HL-60 (cell line): ENCODE results near the gene TBC1D9.

Experiments
- DNase-seq, 2 experiments: peaks; one replicate each; pipeline ENCODE4 v3.0.0-alpha.2; 2010 to 2020; ENCODE audit warnings: low read depth in 1 of 2, low spot score in 1 of 2
- H3K27ac ChIP-seq: fragments of 250-450 bp; sonication (Bioruptor Pico); replicated peaks from 2 replicates; pipeline ENCODE4 v1.5.1; 2020; ENCODE audit warnings: mild to moderate bottlenecking, moderate library complexity
- H3K27me3 ChIP-seq: fragments of 250-450 bp; sonication (Bioruptor Pico); 2 replicates; pipeline ENCODE4 v1.5.1; 2021; ENCODE audit warnings: mild to moderate bottlenecking, moderate library complexity; ENCODE audit not compliant: insufficient read depth, poor library complexity, severe bottlenecking
- H3K4me3 ChIP-seq: replicated peaks from 2 replicates; pipeline ENCODE4 v1.5.1; 2011; ENCODE audit warnings: mild to moderate bottlenecking, control low read depth, low read length; ENCODE audit not compliant: insufficient read depth
- GABPA ChIP-seq: IDR thresholded peaks from 2 replicates; pipeline ENCODE4 v1.6.1; 2012; ENCODE audit warnings: low read depth
- POLR2AphosphoS5 ChIP-seq: IDR thresholded peaks from 2 replicates; pipeline ENCODE4 v1.6.1; 2012; ENCODE audit warnings: low read depth
- SPI1 ChIP-seq: IDR thresholded peaks from 2 replicates; pipeline ENCODE4 v1.6.1; 2012; ENCODE audit warnings: low read depth, mild to moderate bottlenecking, borderline replicate concordance
- TF ChIP-seq, protein P1 (sequence below): IDR thresholded peaks from one replicate; pipeline ENCODE4 v1.5.1; 2011; ENCODE audit warnings: low read length, control low read depth, inconsistent platforms; ENCODE audit not compliant: insufficient read depth
- TF ChIP-seq, protein P2 (sequence below): IDR thresholded peaks from 2 replicates; pipeline ENCODE4 v1.6.1; 2012; ENCODE audit warnings: low read depth; ENCODE audit not compliant: insufficient replicate concordance

Gene TBC1D9

GRCh38 chr4:140645196-140645595 is 111.0 kb downstream of the TBC1D9 start:
- TF ChIP-seq SPI1 = no peak
- no peak for TF ChIP-seq POLR2AphosphoS5
- TF ChIP-seq GABPA = no peak
- TF ChIP-seq, protein P1, sequence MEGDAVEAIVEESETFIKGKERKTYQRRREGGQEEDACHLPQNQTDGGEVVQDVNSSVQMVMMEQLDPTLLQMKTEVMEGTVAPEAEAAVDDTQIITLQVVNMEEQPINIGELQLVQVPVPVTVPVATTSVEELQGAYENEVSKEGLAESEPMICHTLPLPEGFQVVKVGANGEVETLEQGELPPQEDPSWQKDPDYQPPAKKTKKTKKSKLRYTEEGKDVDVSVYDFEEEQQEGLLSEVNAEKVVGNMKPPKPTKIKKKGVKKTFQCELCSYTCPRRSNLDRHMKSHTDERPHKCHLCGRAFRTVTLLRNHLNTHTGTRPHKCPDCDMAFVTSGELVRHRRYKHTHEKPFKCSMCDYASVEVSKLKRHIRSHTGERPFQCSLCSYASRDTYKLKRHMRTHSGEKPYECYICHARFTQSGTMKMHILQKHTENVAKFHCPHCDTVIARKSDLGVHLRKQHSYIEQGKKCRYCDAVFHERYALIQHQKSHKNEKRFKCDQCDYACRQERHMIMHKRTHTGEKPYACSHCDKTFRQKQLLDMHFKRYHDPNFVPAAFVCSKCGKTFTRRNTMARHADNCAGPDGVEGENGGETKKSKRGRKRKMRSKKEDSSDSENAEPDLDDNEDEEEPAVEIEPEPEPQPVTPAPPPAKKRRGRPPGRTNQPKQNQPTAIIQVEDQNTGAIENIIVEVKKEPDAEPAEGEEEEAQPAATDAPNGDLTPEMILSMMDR = no peak
- TF ChIP-seq, protein P2, sequence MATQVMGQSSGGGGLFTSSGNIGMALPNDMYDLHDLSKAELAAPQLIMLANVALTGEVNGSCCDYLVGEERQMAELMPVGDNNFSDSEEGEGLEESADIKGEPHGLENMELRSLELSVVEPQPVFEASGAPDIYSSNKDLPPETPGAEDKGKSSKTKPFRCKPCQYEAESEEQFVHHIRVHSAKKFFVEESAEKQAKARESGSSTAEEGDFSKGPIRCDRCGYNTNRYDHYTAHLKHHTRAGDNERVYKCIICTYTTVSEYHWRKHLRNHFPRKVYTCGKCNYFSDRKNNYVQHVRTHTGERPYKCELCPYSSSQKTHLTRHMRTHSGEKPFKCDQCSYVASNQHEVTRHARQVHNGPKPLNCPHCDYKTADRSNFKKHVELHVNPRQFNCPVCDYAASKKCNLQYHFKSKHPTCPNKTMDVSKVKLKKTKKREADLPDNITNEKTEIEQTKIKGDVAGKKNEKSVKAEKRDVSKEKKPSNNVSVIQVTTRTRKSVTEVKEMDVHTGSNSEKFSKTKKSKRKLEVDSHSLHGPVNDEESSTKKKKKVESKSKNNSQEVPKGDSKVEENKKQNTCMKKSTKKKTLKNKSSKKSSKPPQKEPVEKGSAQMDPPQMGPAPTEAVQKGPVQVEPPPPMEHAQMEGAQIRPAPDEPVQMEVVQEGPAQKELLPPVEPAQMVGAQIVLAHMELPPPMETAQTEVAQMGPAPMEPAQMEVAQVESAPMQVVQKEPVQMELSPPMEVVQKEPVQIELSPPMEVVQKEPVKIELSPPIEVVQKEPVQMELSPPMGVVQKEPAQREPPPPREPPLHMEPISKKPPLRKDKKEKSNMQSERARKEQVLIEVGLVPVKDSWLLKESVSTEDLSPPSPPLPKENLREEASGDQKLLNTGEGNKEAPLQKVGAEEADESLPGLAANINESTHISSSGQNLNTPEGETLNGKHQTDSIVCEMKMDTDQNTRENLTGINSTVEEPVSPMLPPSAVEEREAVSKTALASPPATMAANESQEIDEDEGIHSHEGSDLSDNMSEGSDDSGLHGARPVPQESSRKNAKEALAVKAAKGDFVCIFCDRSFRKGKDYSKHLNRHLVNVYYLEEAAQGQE = no peak
- no peak overlapping the region for H3K27ac ChIP-seq
- no peak for DNase-seq
- no peak overlapping the region for H3K4me3 ChIP-seq
- peaks cover 14% of the 10 kb centered on the region for H3K27me3 ChIP-seq

DNA sequence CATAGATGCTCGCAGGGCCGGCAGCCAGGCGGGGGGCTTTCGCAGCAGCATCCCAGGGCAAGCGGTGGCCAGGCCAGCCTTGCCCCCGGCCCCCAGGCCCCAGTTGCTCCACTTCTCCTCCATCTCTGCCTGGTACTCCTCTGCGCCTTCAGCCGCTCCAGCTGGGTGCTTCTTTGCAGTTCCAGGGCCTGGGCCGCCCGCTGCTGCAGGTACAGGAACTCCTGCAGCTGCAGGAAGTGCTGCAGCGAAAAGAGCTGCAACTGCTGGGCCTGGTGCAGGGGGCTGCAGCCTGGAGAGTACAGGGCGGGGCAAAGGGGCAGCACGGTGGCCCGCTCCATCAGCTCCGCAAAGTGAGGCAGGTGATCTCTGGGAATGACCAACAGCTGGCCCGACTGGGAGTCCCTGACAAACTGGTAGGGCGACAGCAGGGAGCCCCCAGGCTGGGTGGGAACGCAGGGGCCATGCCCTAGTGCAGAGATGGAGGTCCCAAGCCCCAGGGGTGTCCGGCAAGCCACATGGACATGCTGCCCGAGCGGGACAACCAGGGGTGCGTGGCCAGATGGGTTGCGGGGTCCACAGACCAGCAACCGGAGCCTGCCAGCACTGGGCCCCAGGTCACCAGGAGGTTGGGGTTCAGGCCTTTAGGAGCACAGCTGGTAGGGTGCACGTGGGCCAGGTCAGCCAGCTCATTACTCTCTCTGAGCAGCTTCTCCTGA is 111.6 kb downstream of the TBC1D9 start:
- Histone ChIP-seq H3K27me3 (peaks cover 9% of the 10 kb centered on the region), H3K27ac (no peak overlapping the region), H3K4me3 (no peak overlapping the region)
- DNase-seq = no peak
- TF ChIP-seq POLR2AphosphoS5 = no peak

DNA sequence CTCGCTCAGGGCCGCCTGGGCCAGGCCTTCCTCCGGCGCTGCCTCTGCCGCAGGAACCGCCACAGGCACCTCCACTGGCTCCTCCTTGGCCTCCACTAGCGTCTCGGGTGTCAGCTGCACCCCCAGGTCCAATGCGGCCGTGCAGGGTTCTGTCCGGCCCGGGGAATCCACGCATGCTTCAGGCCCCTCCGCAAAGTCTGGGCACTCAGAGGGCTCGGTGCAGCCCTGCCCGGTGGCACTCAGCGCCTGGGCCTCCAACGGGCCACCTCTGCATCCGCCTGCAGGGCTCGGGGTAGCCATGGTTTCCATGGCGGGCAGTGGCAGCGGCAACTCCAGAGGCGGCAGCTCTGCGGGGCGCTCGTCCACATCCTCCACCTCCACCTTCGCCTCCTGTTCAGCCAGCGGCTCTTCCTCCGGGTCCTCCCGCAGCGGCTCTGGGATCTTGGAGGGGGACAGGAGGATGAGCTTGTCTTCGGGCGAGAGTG is 112.6 kb downstream of the TBC1D9 start:
- Histone ChIP-seq H3K4me3 (no peak overlapping the region), H3K27me3 (peaks cover 11% of the 10 kb centered on the region), H3K27ac (no peak overlapping the region)
- DNase-seq = no peak
- no peak for TF ChIP-seq GABPA
- TF ChIP-seq, protein P1 = no peak
- no peak for TF ChIP-seq POLR2AphosphoS5
- TF ChIP-seq SPI1 = no peak
- TF ChIP-seq, protein P2 = no peak

DNA sequence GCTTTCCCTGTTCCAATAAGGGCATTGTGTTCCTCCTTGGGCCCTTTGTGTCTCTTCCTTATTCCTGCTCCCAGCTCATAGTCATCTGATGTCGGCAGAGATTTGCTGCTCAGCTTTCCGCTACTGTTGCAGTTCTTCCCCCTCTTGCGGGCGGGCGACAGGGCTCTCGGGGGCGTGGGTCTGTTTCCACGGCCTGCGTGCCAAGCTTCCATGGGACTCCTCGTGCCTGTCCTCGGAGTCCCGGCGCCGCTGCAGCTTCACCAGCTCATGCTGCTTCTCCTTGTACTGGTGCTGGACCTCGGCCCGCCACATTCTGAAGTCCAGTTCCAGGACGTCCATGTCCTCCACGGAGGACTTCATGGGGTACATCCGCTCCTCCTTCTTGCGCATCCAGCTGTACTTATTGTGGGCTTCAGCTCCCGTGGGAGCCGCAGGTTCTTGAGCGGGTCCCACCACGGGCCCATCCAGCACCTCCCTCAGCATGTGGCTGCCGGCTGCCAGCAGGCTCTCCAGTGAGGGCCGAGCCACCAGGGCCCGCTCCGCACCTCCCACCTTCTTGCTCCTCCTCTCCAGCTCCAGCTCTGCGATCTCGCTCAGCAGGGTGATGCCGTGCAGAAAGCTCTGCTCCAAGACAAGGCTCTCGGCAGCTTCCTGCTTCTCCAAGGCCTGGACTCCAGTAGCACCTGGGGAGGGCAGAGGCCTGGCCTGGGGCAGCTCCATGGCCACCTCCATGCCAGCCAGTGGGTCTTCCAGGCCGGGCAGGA is 113.3 kb downstream of the TBC1D9 start:
- DNase-seq = no peak
- TF ChIP-seq, protein P1 = no peak
- TF ChIP-seq, protein P2 = no peak
- TF ChIP-seq GABPA (no peak), SPI1 (no peak), POLR2AphosphoS5 (no peak)
- no peak overlapping the region for H3K4me3 ChIP-seq
- peaks cover 9% of the 10 kb centered on the region for H3K27me3 ChIP-seq
- no peak overlapping the region for H3K27ac ChIP-seq
